Progenitor cell of endocrine pancreas (in vitro differentiated cells): Measurements from ENCODE around the gene ZBTB12. TPM values are rescaled to one million over a fixed set of nuclear protein-coding genes. Genes with fewer than 3 reads are reported as not detected.
"Not testable (repeated sequence)": the region's sequence is repeated elsewhere in the genome, so short reads cannot be mapped to it uniquely, and the experiment has no call there.

Experiments used
- DNase-seq: peaks from one replicate; pipeline ENCODE4 v3.0.0; 2021; ENCODE audit warnings: low spot score; ENCODE audit not compliant: unreplicated experiment
- H3K27ac Mint-ChIP-seq: 2 replicates; pipeline ENCODE4 v1.8.0; 2021; ENCODE audit warnings: mild to moderate bottlenecking, moderate library complexity, mixed read lengths
- H3K27me3 Mint-ChIP-seq: 2 replicates; pipeline ENCODE4 v1.8.0; 2021; ENCODE audit warnings: mixed read lengths
- H3K36me3 Mint-ChIP-seq: 2 replicates; pipeline ENCODE4 v1.8.0; 2022; ENCODE audit warnings: mixed read lengths; ENCODE audit not compliant: insufficient read depth
- H3K4me1 Mint-ChIP-seq: 2 replicates; pipeline ENCODE4 v1.8.0; 2021; ENCODE audit warnings: low read depth, mixed read lengths
- H3K4me3 Mint-ChIP-seq: 2 replicates; pipeline ENCODE4 v1.8.0; 2021; ENCODE audit warnings: low read depth, mild to moderate bottlenecking, moderate library complexity, mixed read lengths
- H3K9me3 Mint-ChIP-seq: 2 replicates; pipeline ENCODE4 v1.8.0; 2021; ENCODE audit warnings: low read depth, mixed read lengths
- total RNA-seq: library from RNA; stranded (reverse); gene quantifications from 2 replicates; pipeline ENCODE4 v1.2.1, GENCODE V29; 2021
- TF ChIP-seq, protein P1 (sequence below): fragments of 200-600 bp; sonication (generic); IDR thresholded peaks from one replicate; pipeline ENCODE4 v1.5.0; 2021; ENCODE audit warnings: antibody characterized with exemption, mild to moderate bottlenecking; ENCODE audit not compliant: unreplicated experiment

ZBTB12 gene
- total RNA-seq, 1 donor from 2014 or later = 55.5 TPM

DNA sequence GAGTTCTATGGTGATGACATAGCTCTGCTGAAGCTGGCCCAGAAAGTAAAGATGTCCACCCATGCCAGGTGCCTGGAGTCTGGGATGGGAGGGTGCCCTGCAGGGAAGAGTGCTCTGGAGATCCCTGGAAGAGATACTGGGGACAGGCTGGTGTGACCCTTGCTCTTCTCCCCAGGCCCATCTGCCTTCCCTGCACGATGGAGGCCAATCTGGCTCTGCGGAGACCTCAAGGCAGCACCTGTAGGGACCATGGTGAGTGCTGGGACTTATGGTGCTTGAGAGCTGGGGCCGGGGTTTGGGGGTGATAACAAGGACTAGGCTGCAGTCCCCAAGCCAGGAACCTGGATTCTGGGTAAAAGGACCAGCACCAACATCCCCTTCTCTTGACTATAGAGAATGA is 41.9 kb upstream of the ZBTB12 start:
- TF ChIP-seq, protein P1, sequence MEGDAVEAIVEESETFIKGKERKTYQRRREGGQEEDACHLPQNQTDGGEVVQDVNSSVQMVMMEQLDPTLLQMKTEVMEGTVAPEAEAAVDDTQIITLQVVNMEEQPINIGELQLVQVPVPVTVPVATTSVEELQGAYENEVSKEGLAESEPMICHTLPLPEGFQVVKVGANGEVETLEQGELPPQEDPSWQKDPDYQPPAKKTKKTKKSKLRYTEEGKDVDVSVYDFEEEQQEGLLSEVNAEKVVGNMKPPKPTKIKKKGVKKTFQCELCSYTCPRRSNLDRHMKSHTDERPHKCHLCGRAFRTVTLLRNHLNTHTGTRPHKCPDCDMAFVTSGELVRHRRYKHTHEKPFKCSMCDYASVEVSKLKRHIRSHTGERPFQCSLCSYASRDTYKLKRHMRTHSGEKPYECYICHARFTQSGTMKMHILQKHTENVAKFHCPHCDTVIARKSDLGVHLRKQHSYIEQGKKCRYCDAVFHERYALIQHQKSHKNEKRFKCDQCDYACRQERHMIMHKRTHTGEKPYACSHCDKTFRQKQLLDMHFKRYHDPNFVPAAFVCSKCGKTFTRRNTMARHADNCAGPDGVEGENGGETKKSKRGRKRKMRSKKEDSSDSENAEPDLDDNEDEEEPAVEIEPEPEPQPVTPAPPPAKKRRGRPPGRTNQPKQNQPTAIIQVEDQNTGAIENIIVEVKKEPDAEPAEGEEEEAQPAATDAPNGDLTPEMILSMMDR = no peak
- Mint-ChIP-seq H3K4me1 (peaks cover 19% of the 10 kb centered on the region), H3K27ac (no peak overlapping the region), H3K36me3 (no peaks in the 10 kb centered on the region), H3K27me3 (peaks cover 11% of the 10 kb centered on the region), H3K9me3 (no peaks in the 10 kb centered on the region), H3K4me3 (no peak overlapping the region)
- DNase-seq = no peak

- Mint-ChIP-seq H3K36me3 (no peaks in the 10 kb centered on the region), H3K4me3 (no peak overlapping the region), H3K9me3 (no peaks in the 10 kb centered on the region), H3K27ac (no peak overlapping the region), H3K4me1 (peaks cover 4% of the 10 kb centered on the region), H3K27me3 (peaks cover 5% of the 10 kb centered on the region)
- TF ChIP-seq, protein P1 = no peak
- no peak for DNase-seq
Observed at GRCh38 chr6:31940256-31940664, 38.4 kb upstream of the ZBTB12 start.

GRCh38 chr6:31935823-31936222 is 33.9 kb upstream of the ZBTB12 start:
- TF ChIP-seq, protein P1 = no peak

GRCh38 chr6:31935021-31935420 is 33.1 kb upstream of the ZBTB12 start:
- DNase-seq = no peak
- H3K9me3 Mint-ChIP-seq = no peaks in the 10 kb centered on the region

More at GRCh38 chr6:31935823-31936222, 33.9 kb upstream of the ZBTB12 start:
- Mint-ChIP-seq H3K4me1 (peaks cover 3% of the 10 kb centered on the region), H3K27me3 (no peaks in the 10 kb centered on the region), H3K9me3 (no peaks in the 10 kb centered on the region), H3K4me3 (no peak overlapping the region), H3K36me3 (no peaks in the 10 kb centered on the region), H3K27ac (no peak overlapping the region)
- no peak for DNase-seq

DNA sequence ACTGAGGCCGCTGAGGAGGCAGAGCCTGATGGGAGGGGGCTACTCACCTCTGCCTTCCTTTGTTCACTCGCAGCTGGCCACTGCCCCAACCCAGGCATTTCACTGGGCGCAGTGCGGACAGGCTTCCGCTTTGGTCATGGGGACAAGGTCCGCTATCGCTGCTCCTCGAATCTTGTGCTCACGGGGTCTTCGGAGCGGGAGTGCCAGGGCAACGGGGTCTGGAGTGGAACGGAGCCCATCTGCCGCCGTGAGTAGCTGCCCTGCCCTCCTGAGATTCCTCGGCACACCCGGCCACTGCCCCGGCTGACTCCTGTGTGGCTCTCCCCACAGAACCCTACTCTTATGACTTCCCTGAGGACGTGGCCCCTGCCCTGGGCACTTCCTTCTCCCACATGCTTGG is 31.7 kb upstream of the ZBTB12 start:
- Mint-ChIP-seq H3K27ac (no peak overlapping the region), H3K27me3 (no peaks in the 10 kb centered on the region), H3K4me1 (no peaks in the 10 kb centered on the region), H3K36me3 (no peaks in the 10 kb centered on the region), H3K9me3 (no peaks in the 10 kb centered on the region), H3K4me3 (no peak overlapping the region)
- DNase-seq = no peak
- TF ChIP-seq, protein P1 = no peak

More at GRCh38 chr6:31935021-31935420, 33.1 kb upstream of the ZBTB12 start:
- Mint-ChIP-seq H3K27me3 (no peaks in the 10 kb centered on the region), H3K27ac (no peak overlapping the region), H3K36me3 (no peaks in the 10 kb centered on the region), H3K4me1 (no peaks in the 10 kb centered on the region), H3K4me3 (no peak overlapping the region)
- TF ChIP-seq, protein P1 = no peak

DNA sequence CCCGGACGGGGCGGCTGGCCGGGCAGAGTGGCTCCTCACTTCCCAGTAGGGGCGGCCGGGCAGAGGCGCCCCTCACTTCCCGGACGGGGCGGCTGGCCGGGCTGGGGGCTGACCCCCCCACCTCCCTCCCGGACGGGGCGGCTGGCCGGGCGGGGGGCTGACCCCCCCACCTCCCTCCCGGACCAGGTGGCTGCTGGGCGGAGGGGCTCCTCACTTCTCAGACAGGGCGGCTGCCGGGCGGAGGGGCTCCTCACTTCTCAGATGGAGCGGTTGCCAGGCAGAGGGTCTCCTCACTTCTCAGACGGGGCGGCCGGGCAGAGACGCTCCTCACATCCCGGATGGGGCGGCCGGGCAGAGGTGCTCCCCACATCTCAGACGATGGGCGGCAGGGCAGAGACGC is 30.3 kb upstream of the ZBTB12 start:
- H3K27me3 Mint-ChIP-seq, H3K9me3 Mint-ChIP-seq, DNase-seq, H3K4me1 Mint-ChIP-seq, H3K27ac Mint-ChIP-seq, H3K4me3 Mint-ChIP-seq, H3K36me3 Mint-ChIP-seq: not testable (repeated sequence)
